Measurements from ENCODE around the gene POMZP3.
"Not testable (repeated sequence)": the region's sequence is repeated elsewhere in the genome, so short reads cannot be mapped to it uniquely, and the experiment has no call there.

Gene POMZP3

DNA sequence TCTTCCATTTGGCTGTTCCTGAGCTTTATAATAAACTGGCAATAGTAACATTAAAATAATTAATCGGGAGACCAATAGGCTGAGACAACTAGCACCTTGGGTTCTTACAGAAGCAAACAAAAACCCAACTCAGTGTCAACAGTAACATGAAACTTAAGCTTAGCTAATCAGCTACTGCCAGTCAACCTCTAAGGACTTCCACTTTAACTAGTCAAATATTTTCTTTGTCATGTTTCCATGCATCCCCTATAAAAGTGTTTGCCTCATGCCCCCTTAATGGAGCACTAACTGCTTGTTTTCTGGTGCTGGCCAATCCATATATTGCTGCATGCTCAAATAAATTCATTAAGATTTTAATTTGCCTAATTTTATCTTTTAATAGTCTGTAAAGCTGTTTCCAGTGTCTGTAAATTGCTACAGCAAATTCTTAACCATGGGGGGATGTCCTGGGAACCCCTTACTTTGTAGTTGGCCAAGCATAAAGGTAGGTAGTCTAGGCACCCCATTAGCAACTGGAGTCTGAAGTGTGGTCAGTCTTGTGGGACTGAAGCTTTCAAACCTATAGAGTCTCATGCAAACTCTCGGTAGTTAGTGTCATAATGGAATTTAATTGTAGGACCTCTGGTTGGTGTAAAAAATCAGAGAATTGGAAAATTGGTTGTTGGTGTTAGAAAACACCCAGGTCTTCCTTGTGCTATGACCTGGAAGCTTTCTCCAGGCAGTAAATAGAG, 40.3 kb downstream of the POMZP3 start:
- not testable (repeated sequence) for DNase-seq

DNA sequence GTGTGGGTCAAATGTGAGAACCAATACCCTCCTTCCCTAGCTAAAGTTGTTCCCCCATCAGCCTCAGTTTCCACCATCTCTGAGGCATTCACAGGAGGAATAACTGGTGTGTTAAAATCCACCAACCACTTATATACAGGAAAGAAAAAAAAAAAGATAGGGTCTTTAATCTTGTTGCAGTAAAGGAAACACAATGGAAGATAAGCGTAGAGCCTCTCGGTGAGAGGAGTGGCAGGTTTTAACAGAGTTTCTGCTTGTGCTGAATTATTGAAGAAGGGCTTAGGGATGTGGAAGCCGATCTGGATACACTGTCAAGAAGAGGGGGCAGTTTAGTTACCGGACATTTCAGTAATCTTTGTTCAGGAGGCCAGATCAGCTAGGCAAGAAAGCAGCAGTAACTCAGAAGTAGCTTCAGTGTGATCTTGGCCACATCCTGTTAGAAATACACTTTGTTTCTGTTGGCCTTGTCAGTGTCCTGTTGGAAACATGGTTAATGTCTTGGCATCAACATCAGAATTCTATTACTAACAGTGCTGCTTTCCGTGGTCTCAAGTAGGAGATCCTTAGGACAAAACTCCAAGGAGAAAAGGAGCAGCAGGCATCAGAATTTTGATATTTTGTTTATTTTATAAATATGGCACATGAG, 43.3 kb downstream of the POMZP3 start:
- DNase-seq = not testable (repeated sequence)

DNA sequence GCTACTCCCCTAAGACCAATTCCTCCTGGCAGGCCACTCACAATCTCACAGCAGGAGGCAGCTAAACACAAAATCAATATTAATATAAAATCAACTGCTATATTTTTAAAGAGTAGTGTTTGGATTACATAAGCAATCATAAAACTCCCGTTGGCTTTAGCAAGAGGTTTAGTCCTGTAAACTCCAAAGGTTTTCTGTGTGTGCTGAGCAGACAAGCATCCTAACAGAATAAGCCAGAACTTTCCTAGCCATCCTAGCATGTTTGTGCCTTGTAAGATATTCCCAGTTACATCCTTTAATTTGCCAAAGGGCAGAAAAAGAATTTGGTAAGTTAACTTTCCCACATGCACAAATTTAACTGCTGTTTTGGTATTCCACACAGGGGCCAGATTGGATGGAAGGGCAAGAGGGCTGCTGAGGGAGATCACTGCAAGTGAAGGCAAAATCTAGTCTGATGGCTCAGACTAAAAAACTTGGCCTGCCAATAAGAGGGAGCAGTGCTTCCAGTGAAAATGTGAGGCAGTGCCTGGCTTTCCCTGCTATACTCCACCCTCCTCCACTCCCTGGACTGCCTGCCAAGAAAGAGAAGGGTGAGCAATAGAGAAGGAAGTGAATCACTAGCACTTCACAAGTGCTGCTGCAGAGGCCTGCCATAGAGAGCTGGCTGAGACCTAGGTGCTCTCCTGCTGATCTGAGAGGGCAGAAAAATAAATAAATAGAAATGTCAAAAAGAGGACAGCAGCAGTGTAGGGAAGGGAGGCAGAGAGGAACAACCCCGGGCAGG, 44.0 kb downstream of the POMZP3 start:
- peak; percentile 81 for DNase-seq

DNA sequence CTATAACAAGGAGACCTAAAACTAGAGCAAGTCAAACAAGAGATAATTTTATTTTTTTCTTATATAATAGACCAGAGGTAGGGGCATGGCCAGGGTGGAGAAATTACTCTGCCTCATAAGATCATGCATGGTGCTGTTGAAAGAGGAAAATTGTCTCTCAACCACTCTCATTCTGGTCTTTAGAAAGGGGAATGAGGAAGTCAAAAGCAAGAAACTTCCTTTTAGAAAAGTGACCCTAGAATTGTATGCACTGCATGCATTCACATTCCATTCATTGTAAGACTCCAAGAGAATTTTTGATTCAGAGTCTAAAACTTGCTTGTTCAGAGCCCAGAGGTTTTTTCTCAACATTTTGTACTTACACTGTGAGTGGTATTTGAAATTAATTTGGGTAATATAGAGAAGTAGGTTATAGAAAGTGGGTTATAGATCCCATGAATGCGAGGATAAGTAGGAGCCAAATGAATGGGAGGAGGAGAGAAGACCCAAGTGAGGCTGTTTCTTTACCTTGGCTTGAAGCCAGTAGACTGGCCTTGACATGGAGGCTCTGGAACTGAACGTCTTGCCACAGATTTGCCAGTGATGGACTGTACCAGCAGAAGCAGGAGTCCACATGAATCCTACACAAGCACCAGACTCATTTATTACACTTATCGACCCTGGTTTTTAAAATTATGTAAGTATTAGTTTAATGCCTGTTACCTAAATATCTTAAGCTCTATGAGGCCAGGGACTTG, 51.0 kb downstream of the POMZP3 start:
- not testable (repeated sequence) for DNase-seq

DNA sequence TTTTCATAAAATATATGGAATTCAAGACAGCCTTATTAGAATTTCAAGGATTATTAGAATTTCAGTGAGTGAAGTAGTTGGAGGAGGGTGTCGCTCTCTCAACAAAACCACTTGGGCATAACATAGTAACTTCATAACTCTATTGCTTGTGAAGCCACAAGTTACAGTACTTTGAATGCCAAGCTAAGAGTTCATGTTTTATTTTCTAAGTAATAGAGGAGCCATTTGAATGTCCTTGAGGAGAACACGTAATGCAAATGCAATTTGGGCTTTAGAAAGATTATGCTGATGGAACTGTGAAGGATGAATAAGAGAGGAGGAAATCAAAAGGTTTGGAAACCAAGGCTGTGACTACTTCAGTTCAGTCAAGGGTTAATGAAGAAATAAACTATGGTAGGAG, 51.6 kb downstream of the POMZP3 start:
- DNase-seq = not testable (repeated sequence)

DNA sequence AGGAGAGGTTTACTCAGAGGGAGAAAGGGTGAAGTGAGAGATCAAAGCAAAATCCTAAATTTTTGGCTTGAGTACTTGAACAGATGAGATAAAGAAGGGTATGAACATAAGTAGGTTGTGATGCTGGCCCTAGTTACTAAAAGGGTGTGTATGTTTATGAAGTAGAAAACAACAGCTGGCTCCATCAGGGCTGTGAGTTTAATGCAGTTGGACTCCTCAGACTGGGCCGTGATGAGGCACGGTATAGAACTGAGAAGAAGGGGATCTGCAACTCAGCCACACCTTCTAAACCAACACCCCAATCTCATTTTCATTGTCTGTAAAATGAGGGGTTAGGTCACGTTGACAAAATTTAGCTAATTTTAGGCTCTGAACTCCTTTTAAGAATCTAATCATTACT, 54.8 kb downstream of the POMZP3 start:
- DNase-seq = not testable (repeated sequence)

DNA sequence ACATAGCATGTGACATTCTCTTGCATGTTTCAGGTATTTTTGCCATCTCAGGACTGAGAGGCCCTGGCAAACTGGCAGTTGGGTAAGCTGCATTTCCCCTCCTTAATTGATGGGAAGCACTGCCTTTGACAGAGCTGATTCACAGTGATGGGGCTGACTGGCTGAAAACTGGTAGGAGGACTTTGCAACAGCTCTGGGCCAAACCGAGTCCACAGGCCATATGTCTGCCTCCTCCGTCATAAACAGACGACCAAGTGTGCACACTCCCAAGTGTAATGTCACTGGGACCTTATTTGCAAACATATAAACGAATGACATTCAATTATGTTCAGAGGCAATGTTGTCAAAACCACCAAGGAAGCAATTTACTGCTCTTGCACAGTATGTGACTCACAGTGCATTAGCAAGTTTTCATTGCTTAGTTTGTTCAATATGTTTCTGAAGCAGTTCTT, 56.7 kb downstream of the POMZP3 start:
- not testable (repeated sequence) for DNase-seq

DNA sequence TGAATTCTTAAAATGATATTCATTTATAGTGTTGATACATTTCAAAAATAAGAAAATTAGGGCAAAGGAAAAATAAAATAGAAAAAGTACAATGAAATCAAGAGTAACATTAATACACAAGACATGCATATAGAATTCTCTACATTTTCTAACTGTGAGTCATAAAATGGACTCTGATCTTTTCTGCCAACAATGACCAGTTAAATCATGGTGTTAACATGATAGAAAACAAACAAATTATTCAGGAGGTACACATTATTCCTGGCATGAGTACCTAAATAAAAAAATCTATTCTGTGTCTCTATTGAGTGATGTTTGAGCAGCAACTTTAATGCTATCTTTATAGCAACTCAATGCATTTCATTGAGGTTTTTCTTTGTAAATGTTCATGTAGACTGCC, 58.3 kb downstream of the POMZP3 start:
- DNase-seq = not testable (repeated sequence)

DNA sequence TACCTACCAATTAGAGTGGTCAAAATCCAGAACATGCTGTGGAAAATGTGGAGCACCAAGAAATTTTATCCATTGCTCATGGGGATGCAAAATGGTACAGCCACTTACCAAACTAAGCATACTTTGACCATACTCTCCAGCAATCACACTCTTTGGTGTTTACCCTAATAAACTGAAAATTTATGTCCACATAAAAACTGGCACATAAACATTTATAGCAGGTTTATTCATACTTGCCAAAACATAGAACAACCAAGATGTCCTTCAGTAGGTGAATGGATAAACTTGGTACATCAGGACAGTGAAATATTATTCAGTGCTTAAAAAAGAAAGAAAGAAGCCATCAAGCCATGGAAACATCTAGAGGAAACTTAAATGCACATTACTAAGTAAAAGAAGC, 59.3 kb downstream of the POMZP3 start:
- DNase-seq = not testable (repeated sequence)

DNA sequence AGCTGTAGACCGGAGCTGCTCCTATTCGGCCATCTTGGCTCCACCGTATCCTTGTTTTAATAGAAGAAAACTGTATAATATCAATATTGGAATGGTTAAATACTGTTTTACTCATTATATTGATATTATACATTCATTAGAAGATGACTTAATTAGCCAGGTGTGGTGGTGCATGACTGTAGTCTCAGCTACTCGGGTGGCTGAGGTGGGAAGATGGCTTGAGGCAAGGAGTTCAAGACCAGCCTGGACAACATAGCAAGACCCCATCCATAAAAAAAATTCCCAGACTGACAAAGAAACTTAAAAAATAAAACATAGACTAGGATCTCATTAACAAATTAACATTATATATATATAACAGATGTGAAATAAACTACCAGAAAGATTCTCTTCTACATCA, 59.8 kb downstream of the POMZP3 start:
- not testable (repeated sequence) for DNase-seq

DNA sequence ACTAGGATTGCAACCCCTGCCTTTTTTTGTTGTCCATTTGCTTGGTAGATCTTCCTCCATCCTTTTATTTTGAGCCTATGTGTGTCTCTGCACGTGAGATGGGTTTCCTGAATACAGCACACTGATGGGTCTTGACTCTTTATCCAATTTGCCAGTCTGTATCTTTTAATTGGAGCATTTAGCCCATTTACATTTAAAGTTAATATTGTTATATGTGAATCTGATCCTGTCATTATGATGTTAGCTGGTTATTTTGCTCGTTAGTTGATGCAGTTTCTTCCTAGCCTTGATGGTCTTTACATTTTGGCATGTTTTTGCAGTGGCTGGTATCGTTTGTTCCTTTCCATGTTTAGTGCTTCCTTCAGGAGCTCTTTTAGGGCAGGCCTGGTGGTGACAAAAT, 62.1 kb downstream of the POMZP3 start:
- DNase-seq = not testable (repeated sequence)

DNA sequence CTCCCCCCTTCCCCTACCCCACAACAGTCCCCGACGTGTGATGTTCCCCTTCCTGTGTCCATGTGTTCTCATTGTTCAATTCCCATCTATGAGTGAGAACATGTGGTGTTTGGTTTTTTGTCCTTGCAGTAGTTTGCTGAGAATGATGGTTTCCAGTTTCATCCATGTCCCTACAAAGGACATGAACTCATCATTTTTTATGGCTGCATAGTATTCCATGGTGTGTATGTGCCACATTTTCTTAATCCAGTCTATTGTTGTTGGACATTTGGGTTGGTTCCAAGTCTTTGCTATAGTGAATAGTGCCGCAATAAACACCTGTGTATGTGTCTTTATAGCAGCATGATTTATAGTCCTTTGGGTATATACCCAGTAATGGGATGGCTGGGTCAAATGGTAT, 65.7 kb downstream of the POMZP3 start:
- not testable (repeated sequence) for DNase-seq

DNA sequence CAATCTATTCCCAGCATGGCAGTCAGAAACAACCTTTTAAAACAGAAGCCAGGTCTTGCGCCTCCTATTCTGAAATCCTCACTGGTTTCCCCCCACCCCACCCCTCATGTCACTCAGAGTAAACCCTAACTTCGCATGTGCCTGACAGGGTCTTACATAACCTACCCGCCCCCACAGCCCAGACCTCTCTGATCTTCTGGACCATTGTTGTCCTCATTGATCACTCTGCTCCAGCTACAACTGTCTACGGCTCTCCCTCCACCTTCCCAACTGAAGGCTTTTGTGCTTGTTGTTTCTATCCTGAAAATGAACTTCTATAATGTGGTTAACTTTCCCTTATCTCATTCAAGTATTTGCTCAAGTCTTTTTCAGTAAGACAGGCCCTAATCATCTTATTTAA, 66.9 kb downstream of the POMZP3 start:
- DNase-seq = not testable (repeated sequence)

All from left hindlimb (tissue), 1 donor.